Activated naive CD8-positive, alpha-beta T cell treated with anti-CD3 and anti-CD28 coated beads, Interleukin-2, amount 50 U/mL, for 16 hours (primary cell): ENCODE results near the gene GNG3.
"Not testable (repeated sequence)": the region's sequence is repeated elsewhere in the genome, so short reads cannot be mapped to it uniquely, and the experiment has no call there.

ENCODE experiments used
- DNase-seq: peaks from one replicate; pipeline ENCODE4 v3.0.0-alpha.2; 2020; ENCODE audit warnings: low read depth, low spot score

GNG3 gene

DNA sequence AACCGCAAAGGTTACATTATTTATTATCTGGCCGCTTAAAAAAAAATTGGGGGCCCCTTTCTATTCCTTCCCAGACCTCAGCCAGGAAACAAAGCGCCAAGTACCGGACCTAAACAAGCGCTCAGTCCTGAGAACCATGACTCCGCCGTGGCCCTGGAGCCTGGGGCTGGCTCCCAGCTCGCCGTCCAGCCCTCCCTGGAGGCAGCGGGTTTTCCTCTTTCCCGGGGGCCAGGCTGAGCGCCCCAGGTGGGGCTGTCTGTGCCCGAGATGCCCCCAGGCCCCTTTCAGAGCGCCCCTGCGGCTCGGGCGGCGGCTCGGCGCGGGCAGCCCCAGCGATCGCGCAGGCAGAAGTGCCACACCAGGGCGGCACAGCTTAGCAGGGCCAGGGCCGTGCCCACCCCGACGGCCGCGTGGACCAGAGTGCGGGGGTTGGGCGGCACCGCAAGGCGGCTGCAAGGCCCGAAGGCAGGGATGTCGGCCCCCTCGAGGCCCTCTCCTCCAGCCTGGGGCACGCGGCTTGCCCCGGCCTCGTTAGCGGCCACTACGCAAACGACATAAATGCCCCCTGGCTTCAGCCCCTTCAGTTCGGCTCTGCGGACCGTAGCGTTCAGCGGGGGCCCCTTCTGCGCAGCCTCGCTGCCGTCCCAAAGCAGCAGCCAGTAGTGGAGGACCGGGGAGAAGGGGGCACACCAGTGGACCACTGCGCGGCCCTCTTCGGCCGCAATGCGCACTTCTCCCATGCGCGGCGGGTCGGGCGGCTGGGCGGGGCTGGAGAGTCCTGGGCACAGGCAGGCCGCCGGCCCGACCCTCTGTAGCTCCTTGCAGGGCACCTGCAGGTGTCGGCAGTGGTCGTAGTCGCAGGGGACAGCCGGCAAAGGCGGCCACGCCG, 19.7 kb upstream of the GNG3 start:
- DNase-seq = no peak

GRCh38 chr11:62688491-62688890, 19.0 kb upstream of the GNG3 start:
- no peak for DNase-seq

- no peak for DNase-seq
These were observed 17.9 kb upstream of the GNG3 start, which contains the start of gene LRRN4CL for GRCh38 chr11:62689421-62690183. LRRN4CL (minus strand) TSS chr11:62689530; CDS start chr11:62688508, 1,022 bp downstream.

- not testable (repeated sequence) for DNase-seq
These were observed 13.9 kb upstream of the GNG3 start for GRCh38 chr11:62693624-62694023.

- peak; percentile 54 for DNase-seq
These were observed 12.9 kb upstream of the GNG3 start for GRCh38 chr11:62694455-62695167.

- DNase-seq = no peak
These were observed 5.2 kb upstream of the GNG3 start for GRCh38 chr11:62702246-62702645.

DNA sequence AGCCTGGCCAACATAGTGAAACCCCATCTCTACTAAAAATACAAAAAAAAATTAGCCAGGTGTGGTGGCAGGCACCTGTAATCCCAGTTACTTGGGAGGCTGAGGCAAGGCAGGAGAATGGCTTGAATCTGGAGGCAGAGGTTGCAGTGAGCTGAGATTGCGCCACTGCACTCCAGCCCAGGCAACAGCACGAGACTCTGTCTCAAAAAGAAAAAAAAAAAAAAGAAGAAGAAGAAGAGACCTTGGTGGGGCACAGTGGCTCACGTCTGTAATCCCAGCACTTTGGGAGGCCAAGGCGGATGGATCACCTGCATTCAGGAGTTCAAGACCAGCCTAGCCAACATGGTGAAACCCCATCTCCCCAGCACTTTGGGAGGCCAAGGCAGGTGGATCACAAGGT, 3.6 kb upstream of the GNG3 start:
- not testable (repeated sequence) for DNase-seq

DNA sequence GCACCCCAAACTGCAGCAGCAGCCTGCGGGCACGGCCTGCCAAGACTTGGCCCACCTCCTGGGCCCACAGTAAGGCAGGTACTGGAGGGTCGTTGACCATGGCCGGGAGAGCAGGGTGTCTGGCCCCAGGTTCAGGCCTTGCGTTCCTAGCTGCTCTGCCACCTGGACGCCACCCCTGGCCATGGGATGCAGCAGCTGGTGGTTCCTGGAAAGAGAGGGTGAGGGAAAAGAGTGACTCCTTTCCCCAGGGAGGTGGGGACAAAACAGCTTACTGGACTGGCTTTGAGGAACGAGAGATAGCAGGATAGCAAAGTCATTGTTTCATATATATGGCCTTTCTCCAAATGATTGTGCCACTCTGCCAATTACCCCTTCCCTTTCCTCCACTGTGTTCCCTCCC, 2.1 kb upstream of the GNG3 start:
- no peak for DNase-seq

DNA sequence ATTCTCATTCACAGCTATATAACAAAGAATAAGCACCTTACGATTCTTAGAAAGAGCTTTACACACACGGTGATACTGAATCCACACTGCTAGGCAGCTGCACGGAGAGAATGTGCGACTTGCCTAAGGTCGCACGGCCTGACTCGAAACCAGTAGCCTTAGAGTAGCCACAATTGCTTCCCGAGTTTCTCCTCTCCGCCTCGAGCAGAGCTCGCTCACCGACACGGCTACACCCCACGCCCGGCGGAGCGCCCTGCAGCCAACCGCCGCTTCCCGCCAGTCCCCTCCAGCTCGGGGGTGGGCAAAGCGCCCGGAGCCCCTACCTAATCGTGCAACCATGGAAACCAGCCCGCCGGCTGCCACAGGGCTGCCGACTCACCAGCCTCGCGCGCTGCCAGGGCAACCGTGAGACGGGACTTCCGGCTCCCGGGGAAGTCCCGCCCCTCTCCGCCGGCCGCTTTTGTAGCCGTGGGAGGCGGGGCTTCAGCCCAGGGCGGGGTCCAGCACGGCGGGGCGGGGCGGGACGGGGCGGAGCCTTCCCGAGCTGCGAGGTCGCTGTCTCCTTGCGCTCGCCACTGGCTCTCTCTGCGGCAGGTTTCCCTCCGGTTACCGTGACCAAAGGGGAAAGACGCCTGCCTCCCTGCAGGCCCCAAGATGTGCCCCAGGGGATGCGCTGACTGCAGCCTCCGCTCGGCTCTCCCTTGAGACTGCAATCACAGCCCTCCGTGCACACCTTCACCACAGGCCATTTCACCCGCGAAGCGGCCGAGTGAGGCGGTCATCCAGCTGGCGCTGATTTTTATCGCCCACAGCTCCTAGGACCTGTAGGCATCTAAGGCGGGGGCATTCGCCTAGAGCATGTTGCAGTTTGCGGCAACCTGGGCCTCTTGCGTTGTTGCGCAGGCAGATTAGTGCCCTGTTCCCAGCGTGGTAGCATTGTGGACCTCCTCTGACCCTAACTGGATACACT, 1.3 kb upstream of the GNG3 start:
- peak; percentile 83 for DNase-seq

DNA sequence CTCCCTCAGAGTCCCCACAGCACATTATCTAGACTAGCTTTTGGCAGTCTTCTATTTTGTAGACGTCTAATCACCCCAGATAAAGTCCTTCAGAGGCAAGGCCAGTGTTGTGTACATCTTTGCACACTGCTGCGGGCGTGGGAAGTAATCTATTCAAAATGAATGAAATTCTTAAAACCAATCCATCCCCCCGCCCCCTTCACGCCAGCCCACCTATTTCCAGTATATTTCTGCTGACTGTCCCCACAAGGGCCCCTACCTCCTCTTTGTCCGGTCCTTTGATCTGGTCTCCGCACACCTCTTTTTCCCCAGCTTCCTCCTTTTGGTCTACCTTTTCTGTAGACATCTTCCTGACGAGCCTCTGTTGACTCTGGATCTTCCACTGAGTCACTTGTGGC, 627 bp upstream of the GNG3 start:
- no peak for DNase-seq

GRCh38 chr11:62708392-62708791, 916 bp downstream of the GNG3 start:
- no peak for DNase-seq

DNA sequence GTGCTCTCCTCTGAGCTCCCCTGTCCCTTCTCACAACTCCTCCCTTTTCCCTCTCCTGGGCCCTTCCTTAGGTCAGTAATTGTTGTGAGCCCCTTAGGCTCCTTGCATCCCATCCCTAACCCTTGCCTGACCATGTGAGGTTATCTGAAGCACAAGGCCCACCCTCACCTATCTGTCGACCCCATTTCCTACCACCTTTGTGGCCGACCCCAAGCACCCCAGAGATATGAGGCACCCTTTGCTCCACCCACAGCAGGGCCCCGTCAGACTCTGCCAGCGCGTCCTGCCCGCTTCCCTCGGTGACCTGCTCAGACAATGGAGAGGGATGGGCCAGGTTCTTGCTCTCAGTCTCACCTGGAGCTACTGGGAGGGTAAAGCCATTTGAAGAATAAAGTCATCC, 1.3 kb downstream of the GNG3 start:
- no peak for DNase-seq

DNA sequence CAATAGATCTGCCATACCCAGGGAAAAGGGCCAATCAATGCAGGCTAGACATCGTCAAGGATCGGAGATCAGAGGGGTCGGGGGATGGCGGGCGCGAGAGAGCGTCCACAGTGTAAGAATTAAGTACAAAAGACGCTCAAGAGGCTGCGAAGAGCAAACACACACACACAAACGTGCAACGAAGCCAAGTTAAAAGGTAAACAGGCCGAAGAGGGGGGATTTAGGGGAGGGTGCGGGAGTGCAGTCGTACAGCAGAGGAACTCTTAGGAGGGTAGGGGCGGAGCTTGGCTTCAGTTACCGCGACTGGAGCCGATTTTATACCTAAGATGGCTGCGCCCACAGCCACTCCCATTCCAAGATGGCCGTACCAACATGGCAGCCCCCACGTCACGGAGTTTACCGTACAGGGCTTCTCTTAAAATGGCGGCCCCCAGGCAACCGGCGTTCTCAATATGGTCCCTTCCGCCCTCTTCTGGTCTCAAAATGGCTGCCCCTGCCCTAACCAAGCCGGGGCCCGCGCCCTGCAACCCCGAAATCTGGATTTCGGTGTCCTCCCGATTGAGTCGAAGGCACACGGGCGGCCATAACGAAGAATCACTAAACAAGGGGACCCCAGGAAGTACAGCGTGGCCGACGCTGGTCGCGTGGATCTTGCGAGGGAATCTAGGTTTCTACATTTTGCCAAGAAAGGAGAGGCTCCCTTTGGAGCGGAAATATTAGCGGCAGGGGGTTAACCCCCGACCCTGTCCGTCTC, 1.9 kb downstream of the GNG3 start:
- DNase-seq = peak; percentile 91

GRCh38 chr11:62710001-62710345, 2.5 kb downstream of the GNG3 start:
- DNase-seq = no peak

- no peak for DNase-seq
These were observed 4.9 kb downstream of the GNG3 start for GRCh38 chr11:62712276-62712812.

GRCh38 chr11:62712861-62713260, 5.4 kb downstream of the GNG3 start:
- no peak for DNase-seq

- no peak for DNase-seq
These were observed 5.9 kb downstream of the GNG3 start for GRCh38 chr11:62713343-62713742.

GRCh38 chr11:62715150-62716130, 8.0 kb downstream of the GNG3 start:
- DNase-seq = no peak

- no peak for DNase-seq
These were observed 8.7 kb downstream of the GNG3 start for GRCh38 chr11:62716206-62716605.
